HEK293 (cell line): ENCODE data around the gene TBPL1.

Experiments
- CTCF ChIP-seq: fragments of 450-650 bp; formaldehyde crosslinking; IDR thresholded peaks from 2 replicates; pipeline ENCODE4 v1.5.1; 2016; ENCODE audit warnings: missing biosample characterization, missing genetic modification characterization
- GFI1B ChIP-seq: fragments of 450-650 bp; formaldehyde crosslinking; IDR thresholded peaks from 2 replicates; pipeline ENCODE4 v1.5.1; 2016; ENCODE audit warnings: missing biosample characterization, missing genetic modification characterization
- TCF7L2 ChIP-seq: IDR thresholded peaks from 2 replicates; pipeline ENCODE4 v1.6.1; 2011; ENCODE audit warnings: low read depth, mild to moderate bottlenecking, inconsistent platforms, low read length, moderate library complexity, borderline replicate concordance
- ZBTB20 ChIP-seq: fragments of 450-650 bp; formaldehyde crosslinking; IDR thresholded peaks from 2 replicates; pipeline ENCODE4 v1.5.1; 2016; ENCODE audit warnings: missing biosample characterization, missing genetic modification characterization
- ZBTB44 ChIP-seq: fragments of 450-650 bp; IDR thresholded peaks from 2 replicates; pipeline ENCODE4 v1.5.1; 2018; ENCODE audit warnings: missing biosample characterization, mild to moderate bottlenecking, missing genetic modification characterization
- ZBTB48 ChIP-seq: fragments of 450-650 bp; formaldehyde crosslinking; IDR thresholded peaks from 2 replicates; pipeline ENCODE4 v1.5.1; 2016; ENCODE audit warnings: missing biosample characterization, missing genetic modification characterization
- ZNF174 ChIP-seq: fragments of 450-650 bp; formaldehyde crosslinking; IDR thresholded peaks from 2 replicates; pipeline ENCODE4 v1.5.0; 2017; ENCODE audit warnings: missing biosample characterization, mild to moderate bottlenecking, missing genetic modification characterization
- ZNF596 ChIP-seq: fragments of 450-650 bp; IDR thresholded peaks from 2 replicates; pipeline ENCODE4 v1.5.0; 2018; ENCODE audit warnings: missing biosample characterization, mild to moderate bottlenecking, missing genetic modification characterization, moderate library complexity
- ZNF670 ChIP-seq: fragments of 450-650 bp; formaldehyde crosslinking; IDR thresholded peaks from 2 replicates; pipeline ENCODE4 v1.5.1; 2016; ENCODE audit warnings: missing biosample characterization, missing genetic modification characterization, low read depth
- ZNF692 ChIP-seq: fragments of 450-650 bp; formaldehyde crosslinking; IDR thresholded peaks from 2 replicates; pipeline ENCODE4 v1.5.1; 2016; ENCODE audit warnings: missing biosample characterization, missing genetic modification characterization
- ZNF792 ChIP-seq: fragments of 450-650 bp; formaldehyde crosslinking; IDR thresholded peaks from 2 replicates; pipeline ENCODE4 v1.5.1; 2016; ENCODE audit warnings: missing biosample characterization, missing genetic modification characterization
- ZSCAN30 ChIP-seq: fragments of 450-650 bp; IDR thresholded peaks from 2 replicates; pipeline ENCODE4 v1.5.1; 2018; ENCODE audit warnings: missing biosample characterization, mild to moderate bottlenecking, missing genetic modification characterization, moderate library complexity
- TF ChIP-seq, protein P1 (sequence below): fragments of 450-650 bp; IDR thresholded peaks from 2 replicates; pipeline ENCODE4 v1.5.1; 2018; ENCODE audit warnings: missing biosample characterization, missing genetic modification characterization

DNA sequence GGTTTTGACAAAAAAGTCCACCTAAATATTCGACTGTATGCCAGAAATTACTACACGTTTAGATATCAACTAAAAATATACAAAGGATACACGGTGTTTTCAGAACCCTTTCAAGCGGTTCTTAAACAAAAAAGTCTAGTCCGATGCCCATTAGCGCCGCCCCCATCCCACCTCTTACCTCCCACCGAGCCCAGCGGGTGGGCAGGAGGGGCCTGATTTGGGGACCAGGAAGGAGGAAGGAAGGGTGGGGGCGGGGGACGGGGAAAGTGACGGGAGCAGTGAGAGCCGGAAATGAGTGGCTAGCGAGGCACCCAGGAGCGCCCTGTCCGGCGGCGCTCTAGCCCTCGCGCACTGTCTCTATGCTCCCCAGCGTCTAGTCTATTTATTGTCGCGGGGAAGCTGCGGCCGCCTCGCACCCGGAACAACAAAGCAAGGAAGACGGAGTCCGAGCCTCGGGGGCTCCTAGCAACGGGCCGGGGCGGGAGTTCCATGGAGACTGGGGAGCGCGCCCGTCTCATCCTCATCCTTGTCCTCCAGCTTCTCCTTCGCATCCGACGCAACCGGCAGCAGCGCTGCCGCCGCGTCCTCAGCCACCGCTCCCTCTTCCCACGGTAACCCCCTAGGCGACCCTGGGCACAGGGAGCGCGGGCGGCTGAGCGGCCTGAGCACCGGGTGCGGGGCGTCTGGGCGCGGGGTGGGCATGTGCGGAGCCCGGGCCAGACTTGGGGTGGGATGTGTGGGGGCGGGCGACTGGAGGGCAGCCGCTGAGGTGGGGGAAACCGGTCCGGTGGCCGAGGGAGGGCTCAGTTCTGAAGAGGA is at the start of gene TBPL1:
- TF ChIP-seq CTCF (tag by site-specific recombination) (no peak), ZNF692 (peak; percentile 75), ZNF174 (no peak), ZNF596 (tag by site-specific recombination) (no peak), ZSCAN30 (peak; percentile 85), TCF7L2 (no peak), ZBTB20 (tag by site-specific recombination) (peak; percentile 62; the same call in 1 of the 2 replicates), ZNF792 (tag by site-specific recombination) (no peak), ZBTB48 (tag by site-specific recombination) (0 out of 2 replicates have a peak, but pooled peaks have one; percentile 6), GFI1B (tag by site-specific recombination) (no peak), ZNF670 (tag by site-specific recombination) (no peak), ZBTB44 (tag by site-specific recombination) (peak; percentile 67)
- TF ChIP-seq, protein P1, sequence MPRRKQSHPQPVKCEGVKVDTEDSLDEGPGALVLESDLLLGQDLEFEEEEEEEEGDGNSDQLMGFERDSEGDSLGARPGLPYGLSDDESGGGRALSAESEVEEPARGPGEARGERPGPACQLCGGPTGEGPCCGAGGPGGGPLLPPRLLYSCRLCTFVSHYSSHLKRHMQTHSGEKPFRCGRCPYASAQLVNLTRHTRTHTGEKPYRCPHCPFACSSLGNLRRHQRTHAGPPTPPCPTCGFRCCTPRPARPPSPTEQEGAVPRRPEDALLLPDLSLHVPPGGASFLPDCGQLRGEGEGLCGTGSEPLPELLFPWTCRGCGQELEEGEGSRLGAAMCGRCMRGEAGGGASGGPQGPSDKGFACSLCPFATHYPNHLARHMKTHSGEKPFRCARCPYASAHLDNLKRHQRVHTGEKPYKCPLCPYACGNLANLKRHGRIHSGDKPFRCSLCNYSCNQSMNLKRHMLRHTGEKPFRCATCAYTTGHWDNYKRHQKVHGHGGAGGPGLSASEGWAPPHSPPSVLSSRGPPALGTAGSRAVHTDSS (tag by site-specific recombination), result peak; percentile 51
